MM.1S (cell line): ENCODE results near the gene CCDC150.

Experiments
- DNase-seq: peaks from one replicate; pipeline ENCODE4 v3.0.0-alpha.2; 2015
- H2AFZ ChIP-seq: fragments of 300-600 bp; sonication (generic); 2 replicates; pipeline ENCODE4 v1.6.0; 2016; ENCODE audit warnings: antibody characterized with exemption, low read length
- H3F3A ChIP-seq: fragments of 300-600 bp; sonication (generic); 2 replicates; pipeline ENCODE4 v1.6.1; 2016; ENCODE audit warnings: mild to moderate bottlenecking, antibody characterized with exemption, low read length, moderate library complexity, mixed read lengths; ENCODE audit not compliant: insufficient read depth
- H3K27ac ChIP-seq: fragments of 300-600 bp; sonication (generic); 2 replicates; pipeline ENCODE4 v1.5.1; 2016; ENCODE audit warnings: mild to moderate bottlenecking, low read length
- H3K27me3 ChIP-seq: fragments of 300-600 bp; sonication (generic); replicated peaks from 2 replicates; pipeline ENCODE4 v1.6.0; 2016; ENCODE audit warnings: low read length; ENCODE audit not compliant: insufficient read depth
- H3K36me3 ChIP-seq: fragments of 300-600 bp; sonication (generic); replicated peaks from 2 replicates; pipeline ENCODE4 v1.6.1; 2016; ENCODE audit warnings: mild to moderate bottlenecking, low read length, mixed read lengths; ENCODE audit not compliant: insufficient read depth
- H3K4me1 ChIP-seq: fragments of 300-600 bp; sonication (generic); 2 replicates; pipeline ENCODE4 v1.6.1; 2016; ENCODE audit warnings: low read length, mixed read lengths
- H3K4me2 ChIP-seq: fragments of 300-600 bp; sonication (generic); 2 replicates; pipeline ENCODE4 v1.6.0; 2016; ENCODE audit warnings: low read depth, low read length
- H3K4me3 ChIP-seq: fragments of 300-600 bp; sonication (generic); 2 replicates; pipeline ENCODE4 v1.5.1; 2016; ENCODE audit warnings: low read length, mixed read lengths
- H3K79me2 ChIP-seq: fragments of 300-600 bp; sonication (generic); 2 replicates; pipeline ENCODE4 v1.6.1; 2016; ENCODE audit warnings: mixed run types, low read length, mixed read lengths
- H3K9ac ChIP-seq: fragments of 300-600 bp; sonication (generic); 2 replicates; pipeline ENCODE4 v1.6.1; 2016; ENCODE audit warnings: low read length, mixed read lengths
- H3K9me2 ChIP-seq: fragments of 300-600 bp; sonication (generic); replicated peaks from 2 replicates; pipeline ENCODE4 v1.6.1; 2016; ENCODE audit warnings: mild to moderate bottlenecking, low read length, mixed read lengths; ENCODE audit not compliant: insufficient read depth
- H3K9me3 ChIP-seq: fragments of 300-600 bp; sonication (generic); replicated peaks from 2 replicates; pipeline ENCODE4 v1.6.1; 2016; ENCODE audit warnings: mild to moderate bottlenecking, low read length, mixed read lengths; ENCODE audit not compliant: insufficient read depth
- H4K20me1 ChIP-seq: fragments of 300-600 bp; sonication (generic); 2 replicates; pipeline ENCODE4 v1.6.1; 2016; ENCODE audit warnings: mild to moderate bottlenecking, low read length, moderate library complexity, mixed read lengths; ENCODE audit not compliant: insufficient read depth
- EZH2 ChIP-seq: fragments of 300-600 bp; sonication (generic); optimal IDR thresholded peaks from 2 replicates; pipeline ENCODE3; 2017; ENCODE audit warnings: low read depth, mild to moderate bottlenecking, antibody characterized with exemption, low read length, mixed read lengths
- EZH2phosphoT487 ChIP-seq: fragments of 300-600 bp; sonication (generic); IDR thresholded peaks from 2 replicates; pipeline ENCODE4 v1.6.1; 2018; ENCODE audit warnings: antibody characterized with exemption, low read length
- TF ChIP-seq, protein P1 (sequence below): fragments of 300-600 bp; sonication (generic); IDR thresholded peaks from 2 replicates; pipeline ENCODE4 v1.5.1; 2016; ENCODE audit warnings: antibody characterized with exemption, low read length, mixed read lengths

Gene CCDC150

GRCh38 chr2:196742216-196742615 lies 102.7 kb downstream of the CCDC150 start:
- DNase-seq = no peak
- H3K4me1 ChIP-seq = no peaks in the 10 kb centered on the region
- no peak overlapping the region for H2AFZ ChIP-seq

GRCh38 chr2:196742685-196743084 lies 103.2 kb downstream of the CCDC150 start:
- H3K9me3 ChIP-seq = no peaks in the 10 kb centered on the region
- H3K27ac ChIP-seq = no peak overlapping the region
- no peaks in the 10 kb centered on the region for H3K4me1 ChIP-seq
- H3K36me3 ChIP-seq = no peaks in the 10 kb centered on the region
- H2AFZ ChIP-seq = no peak overlapping the region
- no peak overlapping the region for H3K9ac ChIP-seq
- no peaks in the 10 kb centered on the region for H3K9me2 ChIP-seq
- no peak for TF ChIP-seq EZH2
- TF ChIP-seq EZH2phosphoT487 = no peak
- TF ChIP-seq, protein P1, sequence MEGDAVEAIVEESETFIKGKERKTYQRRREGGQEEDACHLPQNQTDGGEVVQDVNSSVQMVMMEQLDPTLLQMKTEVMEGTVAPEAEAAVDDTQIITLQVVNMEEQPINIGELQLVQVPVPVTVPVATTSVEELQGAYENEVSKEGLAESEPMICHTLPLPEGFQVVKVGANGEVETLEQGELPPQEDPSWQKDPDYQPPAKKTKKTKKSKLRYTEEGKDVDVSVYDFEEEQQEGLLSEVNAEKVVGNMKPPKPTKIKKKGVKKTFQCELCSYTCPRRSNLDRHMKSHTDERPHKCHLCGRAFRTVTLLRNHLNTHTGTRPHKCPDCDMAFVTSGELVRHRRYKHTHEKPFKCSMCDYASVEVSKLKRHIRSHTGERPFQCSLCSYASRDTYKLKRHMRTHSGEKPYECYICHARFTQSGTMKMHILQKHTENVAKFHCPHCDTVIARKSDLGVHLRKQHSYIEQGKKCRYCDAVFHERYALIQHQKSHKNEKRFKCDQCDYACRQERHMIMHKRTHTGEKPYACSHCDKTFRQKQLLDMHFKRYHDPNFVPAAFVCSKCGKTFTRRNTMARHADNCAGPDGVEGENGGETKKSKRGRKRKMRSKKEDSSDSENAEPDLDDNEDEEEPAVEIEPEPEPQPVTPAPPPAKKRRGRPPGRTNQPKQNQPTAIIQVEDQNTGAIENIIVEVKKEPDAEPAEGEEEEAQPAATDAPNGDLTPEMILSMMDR = no peak
- no peak for DNase-seq
- no peaks in the 10 kb centered on the region for H3K79me2 ChIP-seq
- no peaks in the 10 kb centered on the region for H3F3A ChIP-seq
- no peak overlapping the region for H3K4me2 ChIP-seq
- H3K4me3 ChIP-seq = no peak overlapping the region
- no peaks in the 10 kb centered on the region for H3K27me3 ChIP-seq
- H4K20me1 ChIP-seq = no peaks in the 10 kb centered on the region

More at GRCh38 chr2:196742216-196742615, 102.7 kb downstream of the CCDC150 start:
- Histone ChIP-seq H3K27me3 (no peaks in the 10 kb centered on the region), H3K4me2 (no peak overlapping the region), H3K79me2 (no peaks in the 10 kb centered on the region), H3K9me3 (no peaks in the 10 kb centered on the region), H3K27ac (no peak overlapping the region), H4K20me1 (no peaks in the 10 kb centered on the region), H3K36me3 (no peaks in the 10 kb centered on the region), H3F3A (no peaks in the 10 kb centered on the region), H3K9ac (no peak overlapping the region), H3K4me3 (no peak overlapping the region), H3K9me2 (no peaks in the 10 kb centered on the region)
- TF ChIP-seq EZH2 (no peak), EZH2phosphoT487 (no peak)
- TF ChIP-seq, protein P1 = no peak

- Histone ChIP-seq H4K20me1 (no peaks in the 10 kb centered on the region), H3F3A (no peaks in the 10 kb centered on the region), H3K9me2 (no peaks in the 10 kb centered on the region), H3K36me3 (no peaks in the 10 kb centered on the region), H3K79me2 (no peaks in the 10 kb centered on the region), H3K4me3 (no peak overlapping the region), H3K27ac (no peak overlapping the region), H3K9me3 (no peaks in the 10 kb centered on the region), H2AFZ (no peak overlapping the region), H3K9ac (no peak overlapping the region), H3K4me2 (no peak overlapping the region), H3K4me1 (peaks cover 4% of the 10 kb centered on the region; the same call in 1 of the 2 replicates), H3K27me3 (no peaks in the 10 kb centered on the region)
- no peak for DNase-seq
- TF ChIP-seq EZH2phosphoT487 (no peak), EZH2 (no peak)
- TF ChIP-seq, protein P1 = no peak
Observed at GRCh38 chr2:196743165-196743564, 103.7 kb downstream of the CCDC150 start.
